ENCODE measurements around the gene PLPP4.

The PLPP4 gene

DNA sequence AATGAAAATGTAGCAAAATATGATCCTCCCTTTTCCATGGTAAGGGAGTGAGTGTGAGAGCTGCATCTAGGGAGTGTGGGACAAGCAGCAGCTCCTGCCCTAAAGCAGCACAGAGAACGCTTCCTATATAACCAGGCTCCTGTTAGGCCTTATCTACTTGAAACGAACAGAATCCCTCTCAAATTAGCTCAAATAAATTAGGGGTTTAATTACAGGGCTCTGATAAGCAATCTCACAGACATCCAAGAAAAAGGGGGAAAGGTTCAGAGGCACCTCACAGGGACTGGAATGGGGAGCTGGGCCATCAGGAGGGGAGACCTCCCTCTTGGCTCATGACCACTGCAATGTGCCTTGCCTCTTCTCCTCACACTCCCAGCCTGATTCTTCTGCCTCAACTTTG lies 57.9 kb downstream of the PLPP4 start:
- in situ Hi-C loops (cut with MboI; ENCODE audit: low sequenced_read_pairs) = no loop called here

DNA sequence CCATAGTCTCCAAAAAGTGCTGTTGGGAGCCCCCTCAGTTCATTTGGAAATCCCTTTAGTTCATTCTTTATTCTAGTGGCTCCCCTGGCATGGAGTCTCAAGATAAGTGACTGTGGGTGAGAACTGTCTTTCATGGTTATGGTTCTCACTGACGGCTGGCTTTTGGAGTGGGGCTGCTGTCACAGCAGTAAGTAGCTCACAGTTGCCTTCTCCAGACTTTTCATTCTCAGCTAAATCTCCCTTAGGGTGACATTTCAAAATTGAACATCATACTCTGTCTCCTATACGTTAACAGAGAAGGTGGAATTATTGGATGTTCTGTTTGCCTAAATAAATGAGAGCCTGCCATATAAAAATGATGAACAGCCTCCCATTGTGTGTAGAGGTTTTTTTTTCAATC lies 58.7 kb downstream of the PLPP4 start:
- in situ Hi-C loops (cut with MboI; ENCODE audit: low sequenced_read_pairs) = no loop called here

DNA sequence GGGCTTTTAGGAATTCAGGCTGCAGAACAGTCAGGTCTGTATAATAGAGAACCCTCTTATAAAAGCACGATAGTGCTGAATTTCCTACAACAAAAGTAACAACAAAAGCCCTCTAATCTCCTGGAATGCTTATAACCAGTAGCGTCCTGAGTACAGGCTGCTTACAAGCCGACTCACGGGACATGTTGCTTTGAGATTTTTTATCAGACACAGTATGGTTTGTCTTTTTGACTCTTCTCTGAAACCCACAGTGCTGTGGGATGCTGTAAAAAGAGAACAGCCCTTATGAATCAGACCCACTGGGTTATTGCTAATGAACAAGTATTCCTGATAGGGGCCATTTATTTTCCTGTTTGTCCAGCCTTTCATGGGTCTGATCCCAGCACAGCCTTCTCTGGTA lies 59.4 kb downstream of the PLPP4 start:
- in situ Hi-C loops (cut with MboI; ENCODE audit: low sequenced_read_pairs) = no loop called here

DNA sequence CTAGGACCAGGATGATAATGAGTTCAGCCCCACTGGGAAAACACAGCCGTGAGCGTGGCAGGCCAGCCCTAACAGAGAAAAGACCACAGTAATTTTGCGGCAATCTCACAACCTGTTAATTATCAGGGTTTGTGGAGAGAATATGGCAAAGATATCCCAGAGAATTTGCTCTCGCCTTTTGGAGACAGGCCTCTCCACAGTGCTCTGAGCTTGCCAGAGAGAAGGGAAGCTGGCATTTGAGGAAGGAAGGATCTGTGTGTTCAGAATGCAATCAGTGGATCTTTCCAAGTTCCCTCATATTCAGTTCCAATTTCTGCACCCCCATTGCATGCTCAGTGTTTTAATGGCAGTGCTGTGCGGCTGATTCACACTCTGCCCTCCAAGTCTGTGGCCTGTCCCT lies 60.2 kb downstream of the PLPP4 start:
- in situ Hi-C loops (cut with MboI; ENCODE audit: low sequenced_read_pairs) = no loop called here

DNA sequence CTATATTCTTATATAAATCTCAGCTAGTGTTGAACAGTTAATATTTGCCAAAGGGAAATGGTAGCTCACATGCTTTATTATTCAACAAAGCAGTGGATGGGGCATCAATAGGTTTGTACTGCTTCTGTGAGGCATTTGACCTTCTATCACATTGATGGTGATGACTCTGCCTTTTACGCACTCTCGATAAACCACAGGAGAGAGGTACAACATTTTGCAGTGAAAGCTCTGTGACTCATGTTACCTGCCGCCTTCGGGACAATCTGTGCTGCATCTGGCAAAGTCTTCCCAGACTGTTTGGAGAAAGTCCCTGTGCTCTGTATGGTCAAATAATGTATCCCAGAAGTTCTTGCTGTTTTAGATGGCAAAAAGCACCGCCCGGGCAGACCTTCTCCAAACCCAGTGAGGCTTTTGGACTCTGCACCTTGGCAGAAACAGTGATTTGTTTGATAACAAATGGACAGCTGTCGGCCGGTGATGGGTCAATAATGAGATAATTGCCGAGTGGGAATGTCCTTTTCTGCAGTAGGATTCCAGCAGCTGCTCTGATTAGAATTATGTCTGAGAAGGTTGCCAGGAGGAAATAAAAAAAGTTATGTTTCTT lies 61.0 kb downstream of the PLPP4 start:
- in situ Hi-C loops (cut with MboI; ENCODE audit: low sequenced_read_pairs) = no loop called here

DNA sequence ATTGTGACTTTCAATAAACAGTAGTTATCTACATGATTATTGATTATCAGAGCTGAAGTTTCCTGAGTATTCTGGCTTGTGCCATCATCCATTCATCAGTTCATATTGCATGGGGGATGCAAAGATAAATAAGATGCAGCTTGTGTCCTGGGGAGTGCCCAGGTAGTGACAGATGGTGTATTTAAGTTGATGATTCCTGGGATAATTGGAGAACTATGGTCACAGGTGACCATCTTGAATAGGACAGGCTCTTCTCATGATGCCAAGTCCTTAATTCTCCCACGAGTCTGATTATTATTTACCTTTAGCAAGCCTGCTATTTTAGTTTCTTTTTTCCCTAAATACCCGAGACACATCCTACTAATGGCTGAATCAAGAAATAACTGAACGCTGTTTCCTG lies 64.9 kb downstream of the PLPP4 start:
- in situ Hi-C loops (cut with MboI; ENCODE audit: low sequenced_read_pairs) = no loop called here

DNA sequence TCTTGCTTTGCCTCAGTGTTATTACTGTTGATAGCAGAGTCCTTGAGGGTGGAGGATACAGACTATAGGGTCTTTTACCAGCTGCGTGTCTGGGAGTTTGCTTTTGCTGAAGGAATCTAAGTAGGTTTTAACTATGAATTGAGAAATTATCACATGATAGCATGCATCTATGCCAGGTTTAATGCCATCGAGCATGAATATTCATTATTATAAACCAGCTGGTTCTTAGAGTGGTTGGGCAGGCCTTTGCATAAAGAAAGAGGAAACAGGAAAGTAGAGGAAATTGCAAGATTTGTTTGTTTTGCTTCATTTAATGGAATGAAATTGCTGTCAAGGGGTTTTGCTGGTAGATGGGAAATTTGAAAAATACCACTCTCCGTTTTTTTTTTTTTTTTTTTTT lies 70.7 kb downstream of the PLPP4 start:
- in situ Hi-C loops (cut with MboI; ENCODE audit: low sequenced_read_pairs) = no loop called here

DNA sequence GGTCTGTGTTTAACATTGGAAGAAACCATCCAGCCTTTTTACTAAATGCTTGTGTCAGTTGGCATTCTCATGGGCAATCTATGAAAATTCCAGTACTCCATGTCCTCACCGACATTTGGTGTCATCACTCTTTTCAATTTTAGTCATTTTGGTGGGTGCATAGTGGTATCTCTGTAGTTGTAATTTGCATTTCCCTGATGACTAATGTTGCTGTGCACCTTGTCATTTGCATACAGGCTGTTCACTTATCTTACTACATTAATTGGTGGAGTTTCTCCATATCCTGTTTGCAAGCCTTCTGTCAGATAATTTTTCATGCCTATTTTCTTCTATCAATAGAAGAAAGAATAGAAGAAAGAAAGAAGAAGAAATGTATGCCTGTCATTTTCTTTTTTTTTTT lies 73.7 kb downstream of the PLPP4 start:
- in situ Hi-C loops (cut with MboI; ENCODE audit: low sequenced_read_pairs) = no loop called here

DNA sequence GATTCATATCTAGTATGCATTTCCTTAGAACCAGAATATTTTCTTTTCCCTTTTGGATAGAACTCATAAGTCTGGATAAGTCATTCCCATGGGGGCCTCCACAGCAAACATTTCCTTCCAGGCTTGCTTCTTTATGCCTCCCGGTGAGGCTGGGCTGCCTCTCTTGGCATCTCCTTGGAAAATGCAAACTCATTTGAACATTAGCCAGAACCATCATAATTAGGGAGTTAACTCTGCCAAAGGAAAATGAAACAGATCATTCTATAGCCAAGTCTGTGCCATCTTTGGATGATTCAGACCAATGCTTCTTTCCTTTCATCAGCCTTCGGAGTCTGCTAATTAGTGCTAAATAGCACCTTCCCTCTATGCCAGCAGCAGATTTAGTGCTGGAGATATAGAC lies 81.1 kb downstream of the PLPP4 start:
- in situ Hi-C loops (cut with MboI; ENCODE audit: low sequenced_read_pairs) = no loop called here

DNA sequence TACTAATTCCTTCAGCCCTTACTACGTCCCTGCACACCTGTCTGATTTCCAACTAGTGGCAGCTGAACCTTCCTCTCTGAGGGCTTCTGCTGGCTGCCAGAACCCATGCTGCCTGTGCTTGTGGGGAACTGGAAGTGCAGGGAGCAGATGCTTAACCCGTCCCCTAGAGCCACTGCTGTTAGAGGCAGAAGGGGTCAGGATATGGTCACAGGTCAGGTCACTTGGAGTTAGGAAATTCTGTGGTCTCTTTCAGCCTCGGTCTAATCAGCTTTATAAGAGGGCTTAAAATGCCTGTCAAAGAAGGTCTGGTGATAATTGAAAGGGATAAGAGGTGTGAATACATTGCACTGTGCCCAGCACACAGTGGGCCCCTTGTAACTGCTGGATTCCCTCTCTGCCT lies 82.0 kb downstream of the PLPP4 start:
- in situ Hi-C loops (cut with MboI; ENCODE audit: low sequenced_read_pairs) = no loop called here

DNA sequence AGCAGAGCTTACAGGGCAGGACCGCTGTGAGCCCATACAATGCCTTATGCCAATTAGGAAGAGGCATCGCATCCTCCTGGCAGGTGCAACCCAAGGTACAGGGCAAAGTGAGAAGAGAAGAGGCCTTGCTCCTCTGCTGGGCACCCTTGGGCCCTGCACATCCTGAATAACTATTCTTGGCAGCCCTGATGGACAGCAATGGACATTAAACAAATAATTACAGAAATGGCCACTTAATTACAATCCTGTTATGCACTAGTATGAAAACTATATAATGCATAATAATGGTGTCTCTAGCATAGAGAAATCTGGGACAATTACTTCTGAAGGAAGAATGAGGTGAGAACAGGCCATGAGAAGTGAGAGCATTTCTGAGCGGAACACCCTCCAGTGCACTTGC lies 83.5 kb downstream of the PLPP4 start:
- in situ Hi-C loops (cut with MboI; ENCODE audit: low sequenced_read_pairs) = no loop called here

DNA sequence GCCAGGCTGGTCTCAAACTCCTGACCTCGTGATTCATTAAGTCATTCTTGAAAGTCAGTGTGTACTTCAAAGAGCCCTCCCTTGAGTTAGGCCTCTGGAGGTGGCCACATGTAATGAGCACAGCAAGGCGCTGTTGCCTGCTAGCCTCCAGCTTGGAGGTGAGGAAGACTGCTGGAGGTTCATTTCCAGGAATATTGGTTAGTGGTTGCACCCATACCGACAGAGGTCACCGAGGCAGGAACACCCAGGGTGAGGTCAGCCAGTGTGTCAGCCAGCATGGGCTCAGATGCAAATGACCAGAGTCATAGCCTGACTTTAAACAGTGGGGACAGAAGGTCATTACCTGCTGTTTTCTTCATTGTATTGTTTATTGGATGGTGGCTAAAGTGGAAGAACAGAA lies 85.0 kb downstream of the PLPP4 start:
- in situ Hi-C loops (cut with MboI; ENCODE audit: low sequenced_read_pairs) = no loop called here

DNA sequence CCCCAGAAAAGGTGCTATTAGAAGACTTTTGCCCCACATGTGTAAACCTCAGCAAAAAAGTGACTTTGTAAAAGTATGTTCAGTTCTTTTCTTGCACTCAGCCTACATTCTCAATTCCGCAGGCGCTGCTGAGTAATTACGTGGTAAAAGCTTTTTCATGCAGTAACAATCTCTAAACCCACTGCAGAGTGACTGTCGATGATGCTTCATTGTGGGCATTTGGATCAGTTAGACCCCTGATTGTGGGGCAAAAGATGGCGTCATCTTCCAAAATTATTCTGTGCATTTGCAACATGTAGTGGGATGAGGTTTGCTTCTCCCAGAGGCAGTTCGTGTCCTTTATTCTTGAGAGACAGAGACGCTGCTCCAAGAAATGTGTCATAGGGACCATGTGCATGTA lies 85.6 kb downstream of the PLPP4 start:
- in situ Hi-C loops (cut with MboI; ENCODE audit: low sequenced_read_pairs) = no loop called here

DNA sequence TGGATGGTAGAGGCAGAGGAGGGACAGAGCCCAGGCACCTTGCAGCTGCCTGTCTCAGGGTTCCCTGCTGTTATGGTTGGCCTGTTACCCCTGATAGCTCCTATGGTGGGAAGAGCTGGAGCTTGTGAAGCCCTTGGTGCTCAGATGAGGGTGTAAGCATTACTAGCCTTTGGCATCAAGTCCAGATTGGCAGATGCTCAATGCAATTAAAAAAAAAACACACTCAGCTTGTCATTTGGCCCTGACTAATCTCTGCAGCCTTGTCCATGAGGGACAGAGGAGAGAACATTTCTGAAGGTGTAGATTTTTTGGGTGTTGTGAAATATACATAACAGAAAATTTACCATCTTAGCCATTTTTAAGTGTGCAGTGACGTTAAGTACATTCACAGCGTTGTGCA lies 86.3 kb downstream of the PLPP4 start:
- in situ Hi-C loops (cut with MboI; ENCODE audit: low sequenced_read_pairs) = no loop called here

DNA sequence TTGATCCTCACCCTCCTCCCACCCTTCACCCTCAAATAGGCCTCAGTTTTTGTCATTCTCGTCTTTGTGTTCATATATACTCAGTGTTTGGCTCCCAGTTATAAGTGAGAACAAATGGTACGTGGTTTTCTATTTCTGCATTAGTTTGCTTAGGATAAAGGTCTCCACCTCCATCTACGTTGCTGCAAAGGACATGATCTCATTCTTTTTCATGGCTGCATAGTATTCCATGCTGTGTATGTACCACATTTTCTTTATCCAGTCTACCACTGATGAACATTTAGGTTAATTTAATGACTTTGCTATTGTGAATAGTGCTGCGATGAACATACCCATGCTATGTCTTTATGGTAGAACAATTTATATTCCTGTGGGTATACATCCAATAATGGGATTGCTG lies 91.2 kb downstream of the PLPP4 start:
- in situ Hi-C loops (cut with MboI; ENCODE audit: low sequenced_read_pairs) = no loop called here

DNA sequence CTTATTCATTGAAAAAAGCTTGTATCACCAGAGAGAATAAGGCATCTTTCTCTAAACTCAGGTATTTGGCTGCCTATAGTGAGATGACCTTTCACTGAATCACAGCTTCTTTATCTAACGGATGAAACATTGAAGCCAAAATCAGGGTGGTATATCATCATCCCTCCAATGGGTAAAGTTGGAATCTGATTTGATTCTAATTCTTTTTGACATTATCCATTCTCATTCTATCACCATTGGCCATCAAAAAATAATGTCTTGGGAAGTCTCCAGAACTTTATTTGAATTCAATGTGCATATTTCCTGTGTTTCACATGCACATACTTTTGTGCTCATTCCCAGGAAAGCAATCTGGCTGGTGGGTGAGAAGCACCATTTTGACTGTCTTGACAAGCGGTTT lies 95.2 kb downstream of the PLPP4 start:
- in situ Hi-C loops (cut with MboI; ENCODE audit: low sequenced_read_pairs) = no loop called here

DNA sequence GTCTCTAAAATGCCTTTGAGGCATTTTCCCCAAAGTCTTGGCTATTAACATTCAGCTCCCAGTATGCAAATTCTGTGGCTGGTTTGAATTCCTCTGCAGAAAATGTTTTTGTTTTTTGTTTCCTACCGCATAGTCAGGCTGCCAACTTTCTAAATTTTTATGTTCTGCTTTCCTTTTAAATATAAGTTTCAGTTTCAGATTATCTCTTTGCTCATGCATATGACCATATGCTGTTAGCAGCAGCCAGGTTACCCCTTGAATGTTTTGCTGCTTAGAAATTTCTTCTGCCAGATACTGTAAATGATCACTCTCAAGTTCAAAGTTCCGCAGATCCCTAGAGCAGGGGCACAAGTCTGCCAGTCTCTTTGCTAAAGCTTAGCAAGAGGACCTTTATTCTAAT lies 96.9 kb downstream of the PLPP4 start:
- in situ Hi-C loops (cut with MboI; ENCODE audit: low sequenced_read_pairs) = no loop called here

DNA sequence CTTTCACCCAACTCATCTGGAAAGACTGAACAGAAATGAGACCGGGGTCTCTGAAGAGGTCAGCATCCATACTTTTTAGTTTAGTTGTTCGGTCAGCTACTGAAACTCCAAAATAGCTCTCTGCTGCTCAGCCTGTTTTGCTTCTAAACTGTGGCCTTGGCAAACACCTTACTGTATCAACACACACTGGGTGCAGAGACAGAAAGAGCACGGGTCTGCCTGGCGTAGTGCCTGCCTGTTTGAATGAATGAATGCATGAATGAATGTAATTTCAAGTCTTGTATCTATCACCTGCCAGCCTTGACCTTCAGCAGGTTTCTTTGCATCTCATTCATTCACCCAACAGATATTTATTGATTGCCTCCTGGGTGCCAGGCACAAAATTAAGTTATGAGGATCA lies 98.4 kb downstream of the PLPP4 start:
- in situ Hi-C loops (cut with MboI; ENCODE audit: low sequenced_read_pairs) = no loop called here

DNA sequence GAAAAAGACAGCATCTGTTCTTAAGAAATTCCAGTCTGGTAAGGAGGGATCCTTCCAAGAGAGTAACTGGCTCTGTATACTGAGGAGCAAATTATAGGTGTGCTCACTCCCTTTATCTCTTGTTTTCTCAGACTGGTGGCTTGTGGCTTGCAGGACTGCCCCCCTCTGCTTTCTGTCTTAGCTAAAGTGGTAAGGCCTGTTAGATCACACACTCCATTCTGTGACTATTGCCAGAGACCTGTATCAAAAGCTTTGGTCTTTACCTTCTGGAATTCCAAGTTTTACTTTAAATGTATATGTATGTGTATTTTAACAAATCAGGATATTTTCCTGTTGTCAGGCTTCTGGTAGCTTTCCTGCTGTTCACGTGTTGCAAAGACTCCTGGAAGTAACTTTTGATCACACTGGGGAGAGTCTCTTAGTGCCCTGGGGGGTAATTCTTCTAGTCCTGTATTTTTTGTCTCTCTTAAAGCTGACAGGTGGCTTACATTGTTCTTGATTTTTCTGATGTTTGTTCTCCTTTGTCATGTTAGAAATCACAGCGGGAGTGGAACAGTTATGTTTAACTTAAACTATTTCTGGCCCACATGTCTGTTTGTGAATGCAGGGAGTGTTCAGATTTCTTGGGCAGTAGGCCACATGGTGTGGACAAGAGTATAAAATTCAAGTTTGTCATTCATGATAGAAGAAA lies 99.0 kb downstream of the PLPP4 start:
- in situ Hi-C loops (cut with MboI; ENCODE audit: low sequenced_read_pairs) = no loop called here

DNA sequence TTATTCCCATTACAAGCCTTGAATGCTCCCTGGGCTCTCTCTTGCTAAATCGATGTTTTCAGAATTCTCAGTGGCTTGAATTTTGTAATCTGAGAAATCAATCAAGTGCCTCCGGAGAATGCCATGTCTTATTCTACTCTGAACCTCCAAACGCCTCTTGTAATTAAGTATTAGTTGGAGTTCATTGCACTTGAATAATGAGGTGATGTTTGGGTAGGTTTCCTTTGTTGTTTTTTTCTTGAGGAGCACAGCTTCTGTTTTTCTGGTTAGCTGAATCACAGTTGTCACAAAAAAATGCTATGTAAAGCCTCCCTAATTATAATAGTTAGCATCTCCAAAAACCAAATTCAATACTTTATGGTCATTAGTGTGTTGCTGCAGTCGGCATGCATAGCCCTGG lies 100.3 kb downstream of the PLPP4 start:
- in situ Hi-C loops (cut with MboI; ENCODE audit: low sequenced_read_pairs) = no loop called here

DNA sequence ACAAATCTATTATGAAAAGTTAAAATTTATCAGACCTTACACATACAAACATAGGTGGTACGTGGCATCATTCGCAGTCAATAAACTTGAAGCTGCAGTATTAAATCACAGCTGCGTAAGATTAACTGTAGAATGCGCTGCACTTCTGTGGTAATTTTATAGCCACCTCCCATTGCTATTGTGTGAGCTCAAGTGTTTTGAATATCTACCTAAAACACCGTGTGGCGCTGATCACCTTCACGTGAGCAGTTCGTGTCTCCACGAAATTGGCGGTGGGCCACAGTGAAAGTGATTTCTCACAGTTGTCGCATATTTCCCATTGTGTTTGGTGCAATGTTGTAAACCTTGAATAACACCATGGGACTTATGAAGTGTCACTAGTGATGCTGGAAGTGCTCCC lies 102.8 kb downstream of the PLPP4 start:
- in situ Hi-C loops (cut with MboI; ENCODE audit: low sequenced_read_pairs) = no loop called here

DNA sequence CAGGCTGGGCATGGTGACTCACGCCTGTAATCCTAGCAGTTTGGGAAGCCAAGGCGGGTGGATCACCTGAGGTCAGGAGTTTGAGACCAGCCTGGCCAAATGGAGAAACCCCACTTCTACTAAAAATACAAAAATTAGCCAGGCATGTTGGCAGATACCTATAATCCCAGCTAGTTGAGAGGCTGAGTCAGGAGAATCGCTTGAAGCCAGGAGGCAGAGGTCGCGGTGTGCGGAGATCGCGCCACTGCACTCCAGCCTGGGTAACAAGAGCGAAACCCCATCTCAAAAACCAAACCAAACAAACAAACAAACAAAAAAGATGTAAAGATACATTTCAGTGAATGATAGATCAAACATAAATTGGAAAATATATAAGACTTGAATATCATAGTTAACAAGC lies 105.9 kb downstream of the PLPP4 start:
- in situ Hi-C loops (cut with MboI; ENCODE audit: low sequenced_read_pairs) = no loop called here

DNA sequence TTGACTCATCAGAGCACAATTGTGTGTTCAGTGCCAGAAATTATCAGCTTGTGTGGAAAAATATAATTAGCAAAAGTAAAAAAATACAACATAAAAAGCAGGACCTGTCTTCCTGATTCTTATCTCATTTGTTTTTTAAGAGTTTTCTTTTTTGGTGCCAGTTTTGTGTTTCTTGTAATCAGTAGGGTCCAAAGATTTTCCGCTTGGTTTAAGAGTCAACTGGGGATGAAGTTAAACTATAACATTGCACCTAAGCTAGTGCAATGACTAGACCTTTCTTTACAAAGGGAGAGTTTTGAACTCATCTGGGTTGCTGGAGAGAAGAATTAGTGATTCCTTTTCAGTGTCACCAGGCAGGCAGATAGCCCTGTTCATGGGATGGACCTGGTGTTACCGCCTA lies 113.4 kb downstream of the PLPP4 start:
- in situ Hi-C loops (cut with MboI; ENCODE audit: low sequenced_read_pairs) = no loop called here

All from HL-60/S4 treated with phorbol 12-myristate 13-acetate at 8.2 ng/mL for 4 days and 3 days (cell line).